BLaER1 (cell line): ENCODE measurements around the gene EML4.

ENCODE experiments used
- H3K27ac ChIP-seq: shearing (Covaris generic); formaldehyde crosslinking; 2 replicates; pipeline ENCODE4 v1.8.1; 2022
- H3K27me3 ChIP-seq: shearing (Covaris generic); formaldehyde crosslinking; 2 replicates; pipeline ENCODE4 v1.8.1; 2022
- H3K36me3 ChIP-seq: shearing (Covaris generic); formaldehyde crosslinking; 2 replicates; pipeline ENCODE4 v1.8.1; 2022
- H3K4me1 ChIP-seq: shearing (Covaris generic); formaldehyde crosslinking; 2 replicates; pipeline ENCODE4 v1.8.1; 2022
- H3K4me2 ChIP-seq: shearing (Covaris generic); formaldehyde crosslinking; 2 replicates; pipeline ENCODE4 v1.8.1; 2022
- H3K4me3 ChIP-seq: shearing (Covaris generic); formaldehyde crosslinking; 2 replicates; pipeline ENCODE4 v1.8.1; 2022
- H3K9ac ChIP-seq: shearing (Covaris generic); formaldehyde crosslinking; 2 replicates; pipeline ENCODE4 v1.8.1; 2022
- H3K9me3 ChIP-seq: shearing (Covaris generic); formaldehyde crosslinking; 2 replicates; pipeline ENCODE4 v1.8.1; 2022
- H4K20me1 ChIP-seq: shearing (Covaris generic); formaldehyde crosslinking; 2 replicates; pipeline ENCODE4 v1.8.1; 2022
- Cebpa-rat ChIP-seq: shearing (Covaris generic); IDR thresholded peaks from 2 replicates; pipeline ENCODE4 v1.8.1; 2022

Gene EML4

GRCh38 chr2:42186366-42186765 lies 17.2 kb downstream of the EML4 start:
- no peaks in the 10 kb centered on the region for H3K27me3 ChIP-seq
- no peak overlapping the region for H3K27ac ChIP-seq
- TF ChIP-seq Cebpa-rat = no peak
- no peaks in the 10 kb centered on the region for H3K9me3 ChIP-seq
- H3K9ac ChIP-seq = no peak overlapping the region
- H3K4me2 ChIP-seq = no peak overlapping the region
- no peaks in the 10 kb centered on the region for H3K36me3 ChIP-seq
- H4K20me1 ChIP-seq = peaks cover 37% of the 10 kb centered on the region; the same call in 1 of the 2 replicates
- no peak overlapping the region for H3K4me3 ChIP-seq
- H3K4me1 ChIP-seq = peaks cover 19% of the 10 kb centered on the region

DNA sequence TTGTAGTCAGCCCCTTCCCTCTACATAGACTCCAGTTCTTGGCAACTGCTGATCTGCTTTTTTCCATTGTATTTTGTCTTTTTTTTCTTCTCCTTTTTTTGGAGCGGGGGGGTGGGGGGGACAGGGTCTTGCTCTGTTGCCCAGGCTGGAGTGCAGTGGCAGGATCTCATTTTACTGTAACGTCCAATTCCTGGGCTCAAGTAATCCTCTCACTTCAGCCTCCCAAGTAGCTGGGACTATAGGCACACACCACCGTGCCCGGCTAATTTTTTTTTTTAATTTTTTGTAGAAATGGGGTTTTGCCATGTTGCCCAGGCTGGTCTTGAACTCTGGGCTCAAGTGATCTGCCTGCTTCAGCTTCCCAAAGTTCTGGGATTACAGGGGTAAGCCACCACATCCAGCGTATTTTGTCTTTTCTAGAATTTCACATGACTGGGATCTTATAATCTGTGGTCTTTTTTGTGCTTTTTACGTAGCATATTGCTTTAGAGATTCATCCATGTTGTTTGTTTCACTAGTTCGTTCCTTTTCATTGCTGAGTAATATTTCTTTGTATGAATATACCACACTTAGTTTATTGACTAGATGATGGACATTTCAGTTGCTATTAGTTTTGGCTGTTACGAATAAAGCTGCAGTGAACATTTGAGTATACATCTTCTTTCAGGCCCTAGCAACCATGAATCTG lies 17.9 kb downstream of the EML4 start:
- Histone ChIP-seq H3K9me3 (no peaks in the 10 kb centered on the region), H3K9ac (no peak overlapping the region), H3K4me3 (no peak overlapping the region), H4K20me1 (peaks cover 44% of the 10 kb centered on the region; the same call in 1 of the 2 replicates), H3K36me3 (no peaks in the 10 kb centered on the region), H3K27ac (no peak overlapping the region), H3K4me1 (peaks cover 19% of the 10 kb centered on the region), H3K27me3 (no peaks in the 10 kb centered on the region), H3K4me2 (no peak overlapping the region)
- TF ChIP-seq Cebpa-rat = no peak

DNA sequence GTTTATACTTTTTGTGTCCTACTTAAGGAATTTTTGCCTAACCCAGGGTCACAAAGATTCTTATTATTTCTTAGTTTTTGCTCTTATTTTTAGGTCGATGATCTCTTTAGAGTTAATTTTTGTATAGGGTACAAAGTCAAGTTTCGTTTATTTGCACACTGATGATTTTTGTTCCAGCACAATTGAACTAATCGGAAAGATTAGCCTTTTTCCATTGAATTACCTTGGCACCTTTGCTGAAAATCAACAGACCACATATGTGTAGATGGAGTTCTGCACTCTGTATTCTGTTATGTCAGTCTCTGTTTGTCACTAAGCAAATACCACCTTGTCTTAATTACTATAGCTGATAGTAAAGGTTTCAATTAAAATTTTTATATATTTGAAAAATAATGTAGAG lies 18.7 kb downstream of the EML4 start:
- TF ChIP-seq Cebpa-rat = no peak
- Histone ChIP-seq H4K20me1 (peaks cover 48% of the 10 kb centered on the region), H3K9me3 (no peaks in the 10 kb centered on the region), H3K36me3 (no peaks in the 10 kb centered on the region), H3K4me1 (peaks cover 15% of the 10 kb centered on the region), H3K9ac (no peak overlapping the region), H3K27ac (no peak overlapping the region), H3K27me3 (no peaks in the 10 kb centered on the region), H3K4me3 (no peak overlapping the region), H3K4me2 (no peak overlapping the region)

GRCh38 chr2:42189235-42189566 lies 20.0 kb downstream of the EML4 start:
- no peak for TF ChIP-seq Cebpa-rat
- no peak overlapping the region for H3K4me3 ChIP-seq
- H3K9me3 ChIP-seq = no peaks in the 10 kb centered on the region
- no peak overlapping the region for H3K9ac ChIP-seq
- H3K27ac ChIP-seq = no peak overlapping the region
- 0 out of 2 replicates have a peak, but pooled peaks cover 4% of the 10 kb centered on the region for H3K4me1 ChIP-seq
- no peaks in the 10 kb centered on the region for H3K36me3 ChIP-seq
- peaks cover 54% of the 10 kb centered on the region for H4K20me1 ChIP-seq
- no peaks in the 10 kb centered on the region for H3K27me3 ChIP-seq
- no peak overlapping the region for H3K4me2 ChIP-seq

GRCh38 chr2:42190191-42190590 lies 21.0 kb downstream of the EML4 start:
- H3K4me1 ChIP-seq = 0 out of 2 replicates have a peak, but pooled peaks cover 4% of the 10 kb centered on the region
- no peak for TF ChIP-seq Cebpa-rat
- H3K9me3 ChIP-seq = no peaks in the 10 kb centered on the region
- H3K9ac ChIP-seq = no peak overlapping the region
- peaks cover 60% of the 10 kb centered on the region for H4K20me1 ChIP-seq
- H3K4me2 ChIP-seq = no peak overlapping the region
- no peak overlapping the region for H3K27ac ChIP-seq
- no peak overlapping the region for H3K4me3 ChIP-seq
- H3K27me3 ChIP-seq = no peaks in the 10 kb centered on the region
- no peaks in the 10 kb centered on the region for H3K36me3 ChIP-seq

DNA sequence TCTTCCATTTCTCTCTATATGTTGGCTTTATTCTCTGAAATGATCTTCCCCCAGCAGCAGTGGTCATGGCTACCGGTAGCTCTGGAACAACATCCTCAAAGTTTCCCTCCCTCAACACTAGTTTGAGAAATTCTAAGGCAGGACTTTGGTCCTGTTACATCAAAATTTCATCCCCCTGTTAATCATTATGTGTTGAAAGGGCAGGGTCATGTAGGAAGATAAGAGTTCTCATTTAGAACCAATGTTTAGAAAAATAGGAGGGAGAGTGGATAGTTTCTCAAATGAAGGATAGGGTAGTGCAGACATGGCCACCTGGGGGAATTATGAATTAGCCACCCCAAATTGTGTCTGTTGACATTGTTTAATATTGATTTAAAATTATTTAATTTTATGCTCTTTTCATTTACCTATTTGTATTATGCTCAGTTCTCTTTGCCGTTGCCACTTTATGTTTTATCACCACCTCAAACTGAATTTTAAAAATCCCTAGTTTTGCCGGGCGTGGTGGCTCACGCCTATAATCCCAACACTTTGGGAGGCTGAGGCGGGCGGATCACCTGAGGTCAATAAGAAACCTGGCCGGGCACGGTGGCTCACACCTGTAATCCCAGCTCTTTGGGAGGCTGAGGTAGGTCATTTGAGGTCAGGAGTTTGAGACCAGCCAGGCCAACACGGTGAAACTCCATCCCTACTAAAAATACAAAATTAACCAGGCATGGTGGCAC lies 22.3 kb downstream of the EML4 start:
- Histone ChIP-seq H3K36me3 (no peaks in the 10 kb centered on the region), H3K27me3 (no peaks in the 10 kb centered on the region), H3K9me3 (no peaks in the 10 kb centered on the region), H4K20me1 (peaks cover 60% of the 10 kb centered on the region), H3K4me2 (no peak overlapping the region), H3K27ac (no peak overlapping the region), H3K4me3 (no peak overlapping the region), H3K4me1 (peaks cover 4% of the 10 kb centered on the region), H3K9ac (no peak overlapping the region)
- no peak for TF ChIP-seq Cebpa-rat

- Histone ChIP-seq H3K9me3 (no peaks in the 10 kb centered on the region), H3K27me3 (no peaks in the 10 kb centered on the region), H3K4me2 (no peak overlapping the region), H3K9ac (no peak overlapping the region), H3K4me3 (no peak overlapping the region), H3K36me3 (no peaks in the 10 kb centered on the region), H3K4me1 (peaks cover 7% of the 10 kb centered on the region), H3K27ac (no peak overlapping the region), H4K20me1 (peaks cover 60% of the 10 kb centered on the region)
- no peak for TF ChIP-seq Cebpa-rat
Measured at GRCh38 chr2:42192010-42192373, 22.8 kb downstream of the EML4 start.

- H3K27ac ChIP-seq = no peak overlapping the region
- H3K4me2 ChIP-seq = no peak overlapping the region
- no peaks in the 10 kb centered on the region for H3K36me3 ChIP-seq
- H3K4me1 ChIP-seq = peaks cover 10% of the 10 kb centered on the region
- no peak overlapping the region for H3K4me3 ChIP-seq
- H3K27me3 ChIP-seq = no peaks in the 10 kb centered on the region
- no peak for TF ChIP-seq Cebpa-rat
- H3K9me3 ChIP-seq = no peaks in the 10 kb centered on the region
- peaks cover 60% of the 10 kb centered on the region for H4K20me1 ChIP-seq
- no peak overlapping the region for H3K9ac ChIP-seq
Measured at GRCh38 chr2:42192652-42193566, 23.8 kb downstream of the EML4 start.

GRCh38 chr2:42193722-42194187 lies 24.6 kb downstream of the EML4 start:
- Histone ChIP-seq H3K4me3 (no peak overlapping the region), H4K20me1 (peaks cover 57% of the 10 kb centered on the region), H3K36me3 (no peaks in the 10 kb centered on the region), H3K9ac (no peak overlapping the region), H3K9me3 (no peaks in the 10 kb centered on the region), H3K4me2 (no peak overlapping the region), H3K27ac (no peak overlapping the region), H3K4me1 (peaks cover 10% of the 10 kb centered on the region), H3K27me3 (no peaks in the 10 kb centered on the region)
- 0 out of 2 replicates have a peak, but pooled peaks have one; percentile 17 for TF ChIP-seq Cebpa-rat
